Right lung (tissue), 5 donors: ENCODE data around the gene XPR1. TPM values are rescaled to one million over a fixed set of nuclear protein-coding genes. Genes with fewer than 3 reads are reported as not detected.
A peak's percentile ranks its signal among the peaks of the same experiment; 100 is the strongest.
"Not testable (repeated sequence)": the region's sequence is repeated elsewhere in the genome, so short reads cannot be mapped to it uniquely, and the experiment has no call there.

ENCODE experiments used
- DNase-seq, 2 donors: peaks; one replicate each; pipeline ENCODE4 v3.0.0-alpha.2; 2013
- polyA plus RNA-seq, 5 donors: library from polyadenylated mRNA; unstranded; fragments of 120-200 nt; gene quantifications; one replicate each; pipeline versions ENCODE4 v1.2.1 to v1.2.3, GENCODE V29; 2013; ENCODE audit warnings: inconsistent platforms in 1 of 5, low replicate concordance in 1 of 5; ENCODE audit not compliant: insufficient read length in 5 of 5, insufficient read depth in 1 of 5

The XPR1 gene
- polyA plus RNA-seq, 5 donors, result 18.8 to 32.2 (median 28.6) TPM

DNA sequence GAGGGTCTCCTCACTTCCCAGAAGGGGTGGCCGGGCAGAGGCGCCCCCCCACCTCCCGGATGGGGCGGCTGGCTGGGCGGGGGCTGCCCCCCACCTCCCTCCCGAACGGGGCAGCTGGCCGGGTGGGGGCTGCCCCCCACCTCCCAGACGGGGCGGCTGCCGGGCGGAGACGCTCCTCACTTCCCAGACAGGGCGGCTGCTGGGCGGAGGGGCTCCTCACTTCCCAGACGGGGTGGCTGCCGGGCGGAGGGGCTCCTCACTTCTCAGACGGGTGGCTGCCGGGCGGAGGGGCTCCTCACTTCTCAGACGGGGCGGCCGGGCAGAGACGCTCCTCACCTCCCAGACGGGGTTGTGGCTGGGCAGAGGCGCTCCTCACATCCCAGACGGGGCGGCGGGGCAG lies 78.9 kb downstream of the XPR1 start:
- not testable (repeated sequence) for DNase-seq

DNA sequence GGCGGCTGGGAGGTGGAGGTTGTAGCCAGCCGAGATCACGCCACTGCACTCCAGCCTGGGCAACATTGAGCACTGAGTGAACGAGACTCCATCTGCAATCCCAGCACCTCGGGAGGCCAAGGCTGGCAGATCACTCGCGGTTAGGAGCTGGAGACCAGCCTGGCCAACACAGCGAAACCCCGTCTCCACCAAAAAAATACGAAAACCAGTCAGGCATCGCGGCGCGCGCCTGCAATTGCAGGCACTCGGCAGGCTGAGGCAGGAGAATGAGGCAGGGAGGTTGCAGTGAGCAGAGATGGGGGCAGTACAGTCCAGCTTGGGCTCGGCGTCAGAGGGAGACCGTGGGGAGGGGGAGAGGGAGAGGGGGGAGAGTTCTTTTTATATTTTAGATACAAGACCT lies 79.4 kb downstream of the XPR1 start:
- not testable (repeated sequence) for DNase-seq

DNA sequence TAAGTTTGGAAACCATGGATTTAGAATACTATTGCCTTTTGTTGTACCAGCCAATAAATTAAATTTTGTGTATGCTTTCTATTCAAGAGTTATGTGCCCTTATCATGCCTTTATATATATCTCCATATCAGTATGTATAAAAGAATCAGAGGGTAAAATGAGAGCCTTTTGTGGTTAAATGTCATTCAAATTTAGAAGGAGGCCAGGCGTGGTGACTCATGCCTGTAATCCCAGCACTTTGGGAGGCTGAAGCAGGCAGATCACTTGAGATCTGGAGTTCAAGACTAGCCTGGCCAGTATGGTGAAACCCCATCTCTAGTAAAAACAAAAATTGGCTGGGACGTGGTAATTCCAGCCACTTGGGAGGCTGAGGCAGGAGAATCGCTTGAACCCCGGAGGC lies 88.9 kb downstream of the XPR1 start:
- no peak for DNase-seq

DNA sequence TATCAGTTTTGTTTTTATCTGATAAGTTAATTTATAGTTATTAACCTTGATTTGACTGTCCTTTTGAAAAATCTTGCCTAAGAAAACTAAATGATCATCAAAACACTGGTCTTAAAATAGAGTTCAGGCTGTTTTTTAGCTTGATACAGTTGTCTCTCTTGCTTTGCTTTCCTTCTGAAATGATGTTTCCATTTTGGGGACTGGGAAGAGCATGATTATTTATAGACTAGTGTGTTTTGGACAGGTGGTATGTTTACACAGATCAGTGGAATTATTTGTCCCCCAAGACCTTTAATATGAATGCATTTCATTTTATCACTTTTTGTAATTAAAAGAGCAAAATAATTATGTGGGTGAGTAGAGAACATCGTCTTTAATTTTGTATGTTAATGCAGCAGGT lies 90.8 kb downstream of the XPR1 start:
- no peak for DNase-seq

DNA sequence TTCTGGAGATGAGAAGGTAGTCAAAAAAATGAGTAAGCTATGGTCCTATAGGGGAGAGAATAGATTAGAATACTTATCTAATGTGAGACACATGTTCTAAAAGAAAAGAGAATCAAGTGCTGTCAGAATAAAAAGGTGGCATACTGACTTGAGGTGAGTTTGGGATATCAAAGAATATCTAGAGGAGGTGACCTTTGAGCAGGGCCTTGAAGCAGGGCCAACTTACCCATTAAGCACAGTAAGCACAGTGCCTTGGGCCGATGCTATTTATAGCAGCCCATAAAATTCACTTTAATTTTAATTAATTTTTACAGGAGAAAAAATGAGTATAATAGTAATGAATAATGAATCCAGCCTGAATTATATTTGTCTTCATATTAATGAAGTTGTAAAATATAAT lies 92.2 kb downstream of the XPR1 start:
- no peak for DNase-seq

DNA sequence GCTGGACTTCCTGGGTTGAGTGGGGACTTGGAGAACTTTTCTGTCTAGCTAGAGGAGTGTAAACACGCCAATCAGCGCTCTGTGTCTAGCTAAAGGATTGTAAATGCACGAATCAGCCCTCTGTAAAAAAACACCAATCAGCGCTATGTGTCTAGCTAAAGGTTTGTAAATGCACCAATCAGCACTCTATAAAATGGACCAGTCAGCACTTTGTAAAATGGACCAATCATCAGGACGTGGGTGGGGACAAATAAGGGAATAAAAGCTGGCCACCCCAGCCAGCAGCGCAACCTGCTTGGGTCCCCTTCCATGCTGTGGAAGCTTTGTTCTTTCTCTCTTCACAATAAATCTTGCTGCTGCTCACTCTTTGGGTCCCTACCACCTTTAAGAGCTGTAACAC lies 94.2 kb downstream of the XPR1 start:
- DNase-seq, result not testable (repeated sequence)

DNA sequence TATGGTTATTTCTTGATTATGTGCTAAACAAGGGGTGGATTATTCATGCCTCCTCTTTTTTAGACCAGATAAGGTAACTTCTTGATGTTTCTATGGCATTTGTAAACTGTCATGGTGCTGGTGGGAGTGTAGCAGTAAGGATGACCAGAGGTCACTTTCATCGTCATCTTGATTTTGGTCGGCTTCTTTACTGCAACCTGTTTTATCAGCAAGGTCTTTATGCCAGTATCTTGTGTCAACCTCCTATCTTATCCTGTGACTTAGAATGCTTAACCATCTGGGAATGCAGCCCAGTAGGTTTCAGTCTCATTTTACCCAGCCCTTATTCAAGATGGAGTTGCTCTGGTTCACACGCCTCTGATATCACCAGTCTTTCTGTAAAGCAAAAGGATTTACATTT lies 95.9 kb downstream of the XPR1 start:
- DNase-seq, result not testable (repeated sequence)

DNA sequence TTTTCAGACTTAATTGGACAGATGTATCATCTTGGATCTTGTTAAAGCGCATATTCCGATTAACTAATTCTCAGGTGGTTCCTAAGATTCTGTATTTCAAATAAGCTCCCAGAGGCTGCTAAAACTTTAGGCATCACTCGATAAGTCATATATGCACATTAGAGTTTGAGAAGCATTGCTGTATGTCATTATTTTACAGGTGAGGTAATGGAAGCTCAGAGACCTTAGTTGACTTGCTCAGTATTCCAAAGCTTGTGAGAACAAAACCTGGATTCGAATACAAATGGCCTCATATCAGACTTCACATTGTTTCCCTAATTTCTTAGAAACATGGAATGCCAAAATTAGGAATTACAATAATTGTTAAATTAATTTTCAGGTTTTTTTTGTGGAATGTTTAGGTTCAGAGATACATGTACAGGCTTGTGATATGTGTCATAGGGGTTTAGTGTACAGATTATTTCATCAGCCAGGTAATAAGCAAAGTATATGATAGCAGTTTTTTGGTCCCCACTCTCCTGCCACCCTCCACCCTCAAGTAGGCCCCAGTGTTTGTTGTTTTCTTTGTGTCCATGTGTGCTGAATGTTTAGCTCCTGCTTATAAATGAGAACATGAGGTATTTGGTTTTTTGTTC lies 96.8 kb downstream of the XPR1 start:
- DNase-seq, result no peak

DNA sequence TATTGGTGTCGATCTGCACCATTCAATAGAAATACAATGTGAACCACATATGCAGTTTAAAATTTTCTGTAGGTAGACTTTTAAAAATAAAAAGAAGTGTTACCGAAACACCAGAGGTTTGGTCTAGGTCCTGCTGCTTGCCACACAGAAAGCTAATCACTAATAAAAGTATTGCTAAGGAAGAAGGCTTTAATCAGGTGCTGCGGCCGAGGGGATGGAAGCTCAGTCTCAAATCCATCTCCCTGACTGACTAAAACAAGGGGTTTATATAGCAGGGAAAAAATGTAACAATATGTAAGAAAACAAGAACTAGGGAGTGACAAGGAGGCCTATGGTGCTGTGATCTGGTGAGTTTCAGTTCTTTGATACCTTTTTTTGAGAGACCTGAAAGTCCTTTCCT lies 99.3 kb downstream of the XPR1 start:
- no peak for DNase-seq

DNA sequence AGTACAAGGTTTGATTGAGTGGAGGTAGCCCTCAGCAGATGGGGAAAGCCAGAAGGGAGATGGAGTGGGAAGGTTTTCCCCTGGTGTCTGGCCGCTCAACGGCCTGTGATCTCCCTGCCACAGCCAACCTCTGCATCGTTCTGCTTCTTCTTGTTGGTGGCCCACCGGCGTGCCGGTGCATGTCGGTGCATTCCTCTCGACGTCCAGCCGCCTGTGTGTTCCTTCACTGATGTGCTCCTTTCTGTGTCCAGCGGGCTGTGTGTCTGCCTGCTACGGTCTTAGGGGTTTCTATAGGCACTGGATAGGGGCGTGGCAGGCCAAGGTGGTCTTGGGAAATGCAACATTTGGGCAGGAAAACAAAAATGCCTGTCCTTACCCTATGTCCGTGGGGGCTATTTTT lies 101.0 kb downstream of the XPR1 start:
- DNase-seq, result no peak

DNA sequence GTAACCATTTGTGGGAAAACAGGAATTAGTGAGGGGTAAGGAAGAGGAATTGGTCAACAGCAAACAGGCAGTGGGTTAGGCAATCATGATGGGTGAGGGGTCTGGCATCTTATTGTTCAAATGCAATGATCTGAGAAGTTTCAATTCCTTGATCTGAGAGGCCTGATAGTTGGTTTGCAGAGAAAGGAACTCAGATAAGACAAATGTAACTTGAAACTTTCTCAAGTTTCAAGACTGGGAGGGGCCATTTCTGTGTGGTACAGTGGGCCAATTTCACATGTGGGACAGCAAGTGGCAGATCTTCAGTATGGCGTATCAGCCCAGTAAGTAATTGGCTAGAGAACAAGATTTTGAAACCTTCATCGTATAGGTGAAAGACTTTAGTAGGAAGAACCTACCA lies 102.5 kb downstream of the XPR1 start:
- DNase-seq, result no peak

DNA sequence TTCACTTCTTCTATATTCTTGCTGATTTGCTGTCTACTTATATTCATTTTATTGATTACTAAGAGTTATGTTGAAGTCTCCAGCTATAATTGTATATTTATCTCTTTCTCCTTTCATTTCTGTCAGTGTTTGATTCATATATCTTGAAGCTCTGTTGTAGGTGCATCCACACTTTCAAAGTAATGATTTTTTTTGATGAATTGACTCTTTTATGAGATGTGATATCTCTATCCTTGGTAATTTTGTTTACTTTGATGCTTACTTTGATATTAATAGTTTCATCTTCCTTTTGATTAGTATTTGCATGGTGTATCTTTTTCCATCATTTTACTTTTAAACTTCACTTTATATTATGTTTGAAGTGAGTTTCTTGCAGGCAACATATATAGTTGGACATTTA lies 110.8 kb downstream of the XPR1 start:
- no peak for DNase-seq

DNA sequence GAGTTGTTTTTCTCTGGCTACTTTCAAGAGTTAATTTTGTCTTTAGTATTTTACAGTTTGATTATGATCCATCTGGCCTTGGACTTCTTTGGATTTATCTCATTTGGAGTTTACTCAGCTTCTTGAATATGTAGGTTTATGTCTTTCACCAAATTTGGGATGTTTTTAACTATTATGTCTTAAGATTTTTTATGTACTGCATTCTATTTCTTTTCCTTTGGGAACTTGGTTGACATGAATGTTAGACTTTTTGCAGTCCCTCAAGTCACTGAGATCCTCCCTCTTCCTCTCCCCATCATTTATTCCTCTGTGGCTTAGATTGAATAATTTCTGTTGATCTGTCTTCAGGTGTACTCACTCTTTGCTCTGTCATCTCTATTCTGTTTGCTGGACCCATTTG lies 112.0 kb downstream of the XPR1 start:
- no peak for DNase-seq

DNA sequence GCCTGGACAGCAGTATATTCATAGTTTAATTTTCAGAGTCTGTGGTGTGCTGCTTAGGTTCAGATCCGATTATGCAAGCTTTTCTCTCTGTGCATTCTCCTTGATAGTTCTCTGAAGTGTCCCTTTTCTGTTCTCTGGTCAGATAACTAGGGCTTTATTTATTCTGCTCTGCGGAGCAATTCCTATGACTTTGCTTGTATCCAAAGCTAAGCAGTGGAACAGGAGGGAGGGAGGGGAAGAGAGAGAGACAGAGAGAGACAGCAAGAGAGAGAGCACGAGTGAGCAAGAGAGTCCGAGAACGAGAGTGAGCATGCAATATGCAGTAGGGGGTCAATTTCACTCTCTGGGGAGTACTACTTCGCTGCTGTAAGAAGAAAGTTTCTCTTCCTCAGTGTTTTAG lies 113.3 kb downstream of the XPR1 start:
- DNase-seq, result no peak

DNA sequence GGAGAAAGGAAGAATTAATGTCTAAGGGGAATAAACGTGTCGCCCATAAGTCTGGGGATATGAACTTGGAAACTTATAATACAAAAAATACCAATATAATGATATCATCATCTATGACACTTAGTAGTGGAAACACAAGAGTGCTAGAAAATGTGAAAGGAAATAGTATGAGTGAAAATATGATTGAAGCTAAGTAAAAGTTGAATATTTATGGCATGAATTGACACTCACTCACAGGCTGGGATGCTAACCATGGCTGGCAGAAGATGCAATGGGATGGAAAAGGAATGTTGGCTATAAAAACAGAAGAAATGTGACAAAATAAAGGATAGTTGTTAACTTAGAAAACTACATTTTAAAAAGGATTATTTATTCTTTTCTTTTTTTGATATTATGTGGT lies 120.1 kb downstream of the XPR1 start:
- no peak for DNase-seq

DNA sequence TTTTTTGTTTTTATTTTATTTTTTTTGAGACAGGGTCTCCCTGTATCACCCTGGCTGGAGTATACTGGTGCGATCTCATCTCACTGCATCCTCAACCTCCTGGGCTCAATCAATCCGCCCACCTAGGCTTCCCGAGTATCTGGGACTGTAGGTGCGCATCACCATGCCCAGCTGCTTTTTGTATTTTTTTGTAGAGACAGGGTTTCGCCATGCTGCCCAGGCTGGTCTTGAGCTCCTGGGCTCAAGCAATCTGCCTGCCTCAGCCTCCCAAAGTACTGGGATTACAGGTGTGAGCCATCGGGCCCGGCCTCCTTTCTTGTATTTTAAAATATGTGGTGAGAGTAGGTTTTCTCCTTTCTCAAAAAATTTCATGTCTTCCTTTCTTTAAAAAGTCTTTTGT lies 122.6 kb downstream of the XPR1 start:
- DNase-seq, result no peak

DNA sequence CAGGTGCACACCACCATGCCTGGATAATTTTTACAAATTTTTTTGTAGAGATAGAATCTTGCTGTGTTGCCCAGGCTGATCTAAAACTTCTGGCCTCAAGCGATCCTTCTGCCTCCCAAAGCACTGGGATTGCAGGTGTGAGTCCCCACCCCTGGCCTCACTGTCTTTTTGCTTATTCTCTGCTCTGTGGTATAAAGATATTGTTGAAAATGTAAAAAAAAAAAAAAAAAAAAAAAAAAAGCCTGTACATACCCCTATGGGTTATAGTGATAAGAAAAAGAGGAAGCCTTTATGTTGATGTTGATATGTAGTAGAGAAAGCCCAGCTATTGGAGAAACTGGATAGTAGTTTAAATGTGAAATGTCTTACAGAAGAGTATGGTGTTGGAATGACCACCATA lies 125.8 kb downstream of the XPR1 start:
- DNase-seq, result no peak

DNA sequence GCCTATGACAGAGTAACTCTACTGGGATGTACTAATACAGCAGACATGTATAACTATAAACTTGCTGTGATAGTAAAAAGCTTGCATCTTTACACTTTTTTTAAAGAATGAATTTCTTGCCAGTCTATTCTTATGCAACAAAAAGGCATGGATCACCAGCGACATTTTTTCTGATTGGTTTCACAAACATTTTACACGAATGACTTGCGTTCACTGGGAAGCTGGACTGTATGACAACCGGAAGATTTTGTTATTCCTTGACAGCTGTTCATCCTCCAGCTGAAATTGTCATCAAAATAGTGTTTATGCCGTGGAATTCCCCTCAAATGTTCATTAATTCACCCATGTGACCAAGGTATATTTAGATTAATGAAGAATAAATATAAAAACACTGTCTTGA lies 131.0 kb downstream of the XPR1 start:
- DNase-seq, result no peak

DNA sequence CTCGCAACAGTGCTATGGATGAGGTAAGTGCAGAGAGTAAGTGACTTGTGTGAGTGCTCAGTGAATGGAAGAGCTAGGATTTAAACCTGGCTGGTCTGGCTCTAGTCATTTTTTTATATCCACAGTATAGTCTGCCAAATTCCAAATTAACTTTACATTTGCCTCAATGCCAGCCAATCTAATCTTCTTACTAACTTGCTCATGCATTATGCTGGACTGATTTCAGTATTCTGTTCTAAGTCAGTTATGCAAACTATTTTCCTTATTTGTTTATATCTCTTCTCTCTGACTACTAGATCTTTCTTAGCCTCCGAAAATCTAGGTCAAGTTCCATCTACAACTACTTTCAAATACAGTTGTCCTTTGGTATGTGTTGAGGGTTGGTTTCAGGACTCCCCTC lies 133.3 kb downstream of the XPR1 start:
- DNase-seq, result peak in 1 of 2 donors; percentile 7

DNA sequence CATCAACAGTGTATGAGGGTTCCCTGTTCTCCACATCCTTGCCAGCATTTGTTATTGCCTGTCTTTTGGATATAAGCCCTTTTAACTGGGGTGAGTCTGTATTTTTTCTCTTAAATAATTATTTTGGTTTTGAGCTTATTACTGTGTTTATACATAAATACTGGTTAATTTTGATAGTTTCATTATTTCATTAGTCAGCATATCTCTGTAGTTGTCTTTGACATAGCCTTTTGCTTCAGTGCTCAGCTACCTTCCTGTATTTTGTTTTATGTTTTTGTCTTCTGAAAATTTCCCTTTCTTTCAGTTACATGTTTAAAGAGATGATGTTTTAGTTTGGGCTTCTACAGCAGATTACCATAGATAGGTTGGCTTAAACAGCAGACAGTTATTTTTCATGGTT lies 138.1 kb downstream of the XPR1 start:
- no peak for DNase-seq

DNA sequence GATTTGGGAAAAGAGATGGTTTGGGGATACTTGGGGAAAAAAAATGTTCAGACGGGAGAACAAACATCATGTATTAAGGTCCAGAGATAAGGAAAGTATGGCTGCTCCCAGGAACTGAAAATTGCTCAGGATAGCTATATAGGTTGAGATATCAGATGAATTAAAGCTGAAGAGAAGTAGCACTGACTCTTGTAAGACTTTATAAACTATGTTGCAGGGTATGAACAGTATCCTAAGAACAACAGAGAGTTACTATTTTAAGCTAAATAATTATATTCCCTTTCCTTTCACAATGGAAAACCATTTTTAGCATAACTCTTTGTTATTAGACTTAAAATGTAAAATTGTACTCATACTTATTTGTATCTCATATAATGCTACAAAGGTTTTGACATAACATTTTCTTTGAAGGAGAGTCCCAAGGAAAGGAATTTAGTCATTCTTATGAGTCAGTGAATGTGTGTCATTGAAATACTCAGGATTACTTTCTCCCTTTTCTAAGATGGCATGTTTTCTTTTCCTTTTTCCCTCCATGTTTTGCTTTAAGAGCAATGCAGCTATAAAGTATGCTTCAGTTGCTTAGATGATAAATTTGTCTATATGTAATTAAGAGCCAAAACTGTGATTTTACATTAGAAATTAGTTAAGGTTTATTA lies 141.5 kb downstream of the XPR1 start:
- DNase-seq, result no peak

DNA sequence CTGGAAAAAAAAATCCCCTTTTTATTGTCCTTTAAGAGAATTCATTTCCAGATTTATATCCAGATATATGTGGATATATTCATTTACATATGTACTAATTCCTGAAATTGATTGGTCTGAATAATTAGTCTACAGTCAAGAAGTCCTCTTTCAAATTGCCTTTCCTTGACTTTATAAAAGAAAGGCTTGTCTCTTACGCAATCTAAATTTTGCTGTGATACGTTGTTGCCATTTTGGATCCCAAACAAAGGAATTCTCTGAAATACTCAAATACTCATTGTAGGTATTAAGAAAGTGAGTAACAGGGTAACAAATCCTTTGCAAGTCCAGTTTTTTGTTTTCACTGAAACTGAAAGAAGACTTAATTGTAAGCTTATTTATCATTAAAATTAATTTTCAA lies 144.0 kb downstream of the XPR1 start:
- DNase-seq, result no peak

DNA sequence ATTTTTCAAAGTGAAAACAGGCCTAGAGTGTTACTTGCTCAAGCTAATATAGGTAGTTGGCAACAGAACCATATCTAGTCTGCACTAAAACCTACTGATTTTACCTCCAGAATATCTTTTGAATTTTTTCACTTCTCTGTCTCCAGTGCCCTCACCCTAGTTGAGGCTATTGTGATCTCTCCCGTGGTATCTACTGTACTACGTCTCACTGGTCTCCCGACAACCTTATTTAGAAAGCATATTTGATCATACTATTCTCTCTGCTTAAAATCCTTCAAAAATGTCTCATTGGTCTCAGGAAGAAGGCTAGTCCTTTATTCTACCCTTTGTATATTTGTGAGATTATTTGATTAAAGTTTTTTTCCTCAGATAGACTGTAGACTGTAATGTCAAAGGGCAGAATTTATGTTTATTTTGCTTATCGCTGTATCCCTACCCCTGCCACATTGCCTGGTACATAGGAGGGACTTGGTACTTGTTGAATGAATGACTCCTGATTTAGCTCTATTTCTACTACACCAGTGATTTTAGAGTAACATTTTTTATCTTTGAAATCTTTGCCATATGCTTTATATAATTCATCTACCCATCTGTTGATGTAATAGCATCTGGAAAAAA lies 145.4 kb downstream of the XPR1 start:
- DNase-seq, result no peak
